Activated T-helper 1 cell treated with anti-CD3 and anti-CD28 coated beads, Interleukin-12 subunit alpha, Interleukin-12 subunit beta, Interleukin-2, Interleukin-4 antibody, amounts not matched to agents 30 ng/mL and 10 ng/mL and 1 ng/mL, durations not matched to agents 14 hours and 24 hours and 36 hours (primary cell): ENCODE data around the gene RBFOX2. TPM values are rescaled to one million over a fixed set of nuclear protein-coding genes. Genes with fewer than 3 reads are reported as not detected.
"Not testable (repeated sequence)": the region's sequence is repeated elsewhere in the genome, so short reads cannot be mapped to it uniquely, and the experiment has no call there.

Source experiments
- DNase-seq: peaks from one replicate; pipeline ENCODE4 v3.0.0; 2021; ENCODE audit warnings: low spot score
- H3K27ac Mint-ChIP-seq: one replicate; pipeline ENCODE4 v1.8.0; 2021; ENCODE audit warnings: mild to moderate bottlenecking, mixed read lengths
- H3K27me3 Mint-ChIP-seq: one replicate; pipeline ENCODE4 v1.8.0; 2022; ENCODE audit warnings: mild to moderate bottlenecking, moderate library complexity, mixed read lengths; ENCODE audit not compliant: insufficient read depth
- H3K36me3 Mint-ChIP-seq: one replicate; pipeline ENCODE4 v1.8.0; 2021; ENCODE audit warnings: low read depth, mixed read lengths
- H3K4me1 Mint-ChIP-seq: one replicate; pipeline ENCODE4 v1.8.0; 2021; ENCODE audit warnings: low read depth, mixed read lengths
- H3K4me3 Mint-ChIP-seq: one replicate; pipeline ENCODE4 v1.8.0; 2021; ENCODE audit warnings: mild to moderate bottlenecking, moderate library complexity, mixed read lengths
- H3K9me3 Mint-ChIP-seq: one replicate; pipeline ENCODE4 v1.8.0; 2021; ENCODE audit warnings: mixed read lengths
- intact Hi-C: fragments of 100-400 bp; cut with micrococcal nuclease; formaldehyde crosslinking; loops from one replicate; pipeline ENCODE4 v1.15.1; 2024
- total RNA-seq: library from RNA; stranded (reverse); gene quantifications from 2 replicates; pipeline ENCODE4 v1.2.3, GENCODE V29; 2022

RBFOX2 gene
- total RNA-seq, 1 donor from 2014 or later = 3.8 TPM

- Mint-ChIP-seq H3K27ac (no peak overlapping the region), H3K4me3 (no peak overlapping the region)
These were observed 209.7 kb downstream of the RBFOX2 start for GRCh38 chr22:35818897-35819296.

GRCh38 chr22:35812600-35812999 is 216.0 kb downstream of the RBFOX2 start:
- intact Hi-C loops = no loop called here
- Mint-ChIP-seq H3K4me3 (no peak overlapping the region), H3K27ac (no peak overlapping the region), H3K36me3 (no peaks in the 10 kb centered on the region), H3K9me3 (peaks cover 4% of the 10 kb centered on the region), H3K4me1 (no peaks in the 10 kb centered on the region), H3K27me3 (peaks cover 6% of the 10 kb centered on the region)
- DNase-seq = no peak

More at GRCh38 chr22:35818897-35819296, 209.7 kb downstream of the RBFOX2 start:
- Mint-ChIP-seq H3K36me3 (no peaks in the 10 kb centered on the region), H3K9me3 (no peaks in the 10 kb centered on the region), H3K4me1 (peaks cover 10% of the 10 kb centered on the region), H3K27me3 (peaks cover 7% of the 10 kb centered on the region)
- intact Hi-C loops = no loop called here
- DNase-seq = no peak

GRCh38 chr22:35811670-35812069 is 217.0 kb downstream of the RBFOX2 start:
- H3K4me1 Mint-ChIP-seq = no peaks in the 10 kb centered on the region

GRCh38 chr22:35809816-35810215 is 218.8 kb downstream of the RBFOX2 start:
- H3K4me3 Mint-ChIP-seq = no peak overlapping the region
- no peak for DNase-seq
- no peaks in the 10 kb centered on the region for H3K36me3 Mint-ChIP-seq
- H3K27ac Mint-ChIP-seq = no peak overlapping the region
- intact Hi-C loops = no loop called here
- H3K27me3 Mint-ChIP-seq = peaks cover 5% of the 10 kb centered on the region
- H3K4me1 Mint-ChIP-seq = no peaks in the 10 kb centered on the region
- H3K9me3 Mint-ChIP-seq = peaks cover 4% of the 10 kb centered on the region

More at GRCh38 chr22:35811670-35812069, 217.0 kb downstream of the RBFOX2 start:
- no peak for DNase-seq
- Mint-ChIP-seq H3K4me3 (no peak overlapping the region), H3K27me3 (peaks cover 6% of the 10 kb centered on the region), H3K9me3 (peaks cover 4% of the 10 kb centered on the region), H3K36me3 (no peaks in the 10 kb centered on the region), H3K27ac (no peak overlapping the region)
- intact Hi-C loops = no loop called here

- no peaks in the 10 kb centered on the region for H3K4me1 Mint-ChIP-seq
- peaks cover 4% of the 10 kb centered on the region for H3K9me3 Mint-ChIP-seq
- DNase-seq = no peak
- no peak overlapping the region for H3K4me3 Mint-ChIP-seq
- H3K27ac Mint-ChIP-seq = no peak overlapping the region
- intact Hi-C loops = no loop called here
- H3K36me3 Mint-ChIP-seq = no peaks in the 10 kb centered on the region
- peaks cover 5% of the 10 kb centered on the region for H3K27me3 Mint-ChIP-seq
These were observed 220.2 kb downstream of the RBFOX2 start for GRCh38 chr22:35808377-35808776.

- H3K9me3 Mint-ChIP-seq, DNase-seq, H3K4me1 Mint-ChIP-seq, H3K36me3 Mint-ChIP-seq, H3K4me3 Mint-ChIP-seq, intact Hi-C loops, H3K27ac Mint-ChIP-seq, H3K27me3 Mint-ChIP-seq: not testable (repeated sequence)
These were observed 222.0 kb downstream of the RBFOX2 start for GRCh38 chr22:35806668-35807067.

GRCh38 chr22:35805466-35805865 is 223.2 kb downstream of the RBFOX2 start:
- Mint-ChIP-seq H3K4me3 (no peak overlapping the region), H3K4me1 (no peaks in the 10 kb centered on the region), H3K27me3 (peaks cover 4% of the 10 kb centered on the region), H3K27ac (no peak overlapping the region), H3K9me3 (no peaks in the 10 kb centered on the region), H3K36me3 (no peaks in the 10 kb centered on the region)
- no peak for DNase-seq
- intact Hi-C loops = no loop called here

GRCh38 chr22:35804421-35804820 is 224.2 kb downstream of the RBFOX2 start:
- DNase-seq = no peak
- H3K27ac Mint-ChIP-seq = no peak overlapping the region
- H3K36me3 Mint-ChIP-seq = no peaks in the 10 kb centered on the region
- intact Hi-C loops = no loop called here
- no peaks in the 10 kb centered on the region for H3K4me1 Mint-ChIP-seq
- no peaks in the 10 kb centered on the region for H3K9me3 Mint-ChIP-seq
- peaks cover 2% of the 10 kb centered on the region for H3K27me3 Mint-ChIP-seq
- no peak overlapping the region for H3K4me3 Mint-ChIP-seq

- intact Hi-C loops = no loop called here
- H3K27me3 Mint-ChIP-seq = peaks cover 2% of the 10 kb centered on the region
- no peak for DNase-seq
- no peak overlapping the region for H3K27ac Mint-ChIP-seq
- no peak overlapping the region for H3K4me3 Mint-ChIP-seq
- no peaks in the 10 kb centered on the region for H3K9me3 Mint-ChIP-seq
- H3K4me1 Mint-ChIP-seq = no peaks in the 10 kb centered on the region
- no peaks in the 10 kb centered on the region for H3K36me3 Mint-ChIP-seq
These were observed 225.7 kb downstream of the RBFOX2 start for GRCh38 chr22:35802885-35803284.

- H3K4me3 Mint-ChIP-seq, H3K36me3 Mint-ChIP-seq, H3K27ac Mint-ChIP-seq, H3K27me3 Mint-ChIP-seq, H3K9me3 Mint-ChIP-seq, H3K4me1 Mint-ChIP-seq, DNase-seq, intact Hi-C loops: not testable (repeated sequence)
These were observed 227.3 kb downstream of the RBFOX2 start for GRCh38 chr22:35801301-35801700.

- no peak overlapping the region for H3K4me3 Mint-ChIP-seq
- no peaks in the 10 kb centered on the region for H3K4me1 Mint-ChIP-seq
- DNase-seq = no peak
These were observed 229.5 kb downstream of the RBFOX2 start for GRCh38 chr22:35799150-35799549.

GRCh38 chr22:35797411-35797810 is 231.2 kb downstream of the RBFOX2 start:
- Mint-ChIP-seq H3K4me1 (no peaks in the 10 kb centered on the region), H3K4me3 (no peak overlapping the region), H3K27ac (no peak overlapping the region), H3K9me3 (no peaks in the 10 kb centered on the region), H3K36me3 (no peaks in the 10 kb centered on the region), H3K27me3 (no peaks in the 10 kb centered on the region)
- intact Hi-C loops = no loop called here
- no peak for DNase-seq

More at GRCh38 chr22:35799150-35799549, 229.5 kb downstream of the RBFOX2 start:
- no peaks in the 10 kb centered on the region for H3K27me3 Mint-ChIP-seq
- H3K27ac Mint-ChIP-seq = no peak overlapping the region
- no peaks in the 10 kb centered on the region for H3K9me3 Mint-ChIP-seq
- H3K36me3 Mint-ChIP-seq = no peaks in the 10 kb centered on the region
- intact Hi-C loops = no loop called here

GRCh38 chr22:35795476-35795875 is 233.1 kb downstream of the RBFOX2 start:
- Mint-ChIP-seq H3K4me3 (no peak overlapping the region), H3K9me3 (no peaks in the 10 kb centered on the region), H3K36me3 (no peaks in the 10 kb centered on the region), H3K4me1 (no peaks in the 10 kb centered on the region), H3K27me3 (no peaks in the 10 kb centered on the region), H3K27ac (no peak overlapping the region)
- no peak for DNase-seq
- intact Hi-C loops = no loop called here

- Mint-ChIP-seq H3K4me3 (no peak overlapping the region), H3K9me3 (no peaks in the 10 kb centered on the region), H3K36me3 (no peaks in the 10 kb centered on the region), H3K4me1 (no peaks in the 10 kb centered on the region), H3K27me3 (peaks cover 6% of the 10 kb centered on the region), H3K27ac (no peak overlapping the region)
- intact Hi-C loops = no loop called here
- no peak for DNase-seq
These were observed 236.1 kb downstream of the RBFOX2 start for GRCh38 chr22:35792506-35792905.
